IMR-90 (cell line): ENCODE results near the gene SNED1.

ENCODE experiments used
- BHLHE40 ChIP-seq: fragments of 150-350 bp; IDR thresholded peaks from 2 replicates; pipeline ENCODE4 v1.6.1; 2016; ENCODE audit warnings: mild to moderate bottlenecking, low read depth, low read length
- CEBPB ChIP-seq: IDR thresholded peaks from 2 replicates; pipeline ENCODE4 v1.6.1; 2012; ENCODE audit warnings: low read depth, low read length, improper control_type of control experiment
- CHD1 ChIP-seq: IDR thresholded peaks from 2 replicates; pipeline ENCODE4 v1.6.1; 2012; ENCODE audit warnings: low read depth, low read length, improper control_type of control experiment
- FOS ChIP-seq: fragments of 150-350 bp; IDR thresholded peaks from 2 replicates; pipeline ENCODE4 v1.6.1; 2016; ENCODE audit warnings: low read depth, low read length
- MAFK ChIP-seq: IDR thresholded peaks from 2 replicates; pipeline ENCODE4 v1.6.1; 2012; ENCODE audit warnings: low read depth, low read length, improper control_type of control experiment
- MXI1 ChIP-seq: IDR thresholded peaks from 2 replicates; pipeline ENCODE4 v1.6.1; 2012; ENCODE audit warnings: low read depth, mild to moderate bottlenecking, low read length, moderate library complexity, borderline replicate concordance
- POLR2A ChIP-seq: IDR thresholded peaks from 2 replicates; pipeline ENCODE4 v1.6.1; 2012; ENCODE audit warnings: mild to moderate bottlenecking, low read depth, low read length
- RAD21 ChIP-seq: IDR thresholded peaks from 2 replicates; pipeline ENCODE4 v1.6.1; 2012; ENCODE audit warnings: low read length, improper control_type of control experiment
- RCOR1 ChIP-seq: IDR thresholded peaks from 2 replicates; pipeline ENCODE4 v1.6.1; 2012; ENCODE audit warnings: mild to moderate bottlenecking, low read length, improper control_type of control experiment; ENCODE audit not compliant: insufficient replicate concordance
- RFX5 ChIP-seq: IDR thresholded peaks from 2 replicates; pipeline ENCODE4 v1.8.0; 2012; ENCODE audit warnings: low read depth, mild to moderate bottlenecking, low read length, moderate library complexity
- SMC3 ChIP-seq: fragments of 150-350 bp; IDR thresholded peaks from 2 replicates; pipeline ENCODE4 v1.6.1; 2016; ENCODE audit warnings: low read depth, mild to moderate bottlenecking, antibody characterized with exemption, low read length, moderate library complexity
- TF ChIP-seq, protein P1 (sequence below): conservative IDR thresholded peaks from 2 replicates; pipeline ENCODE4 v1.5.1; 2012; ENCODE audit warnings: mild to moderate bottlenecking, low read depth, low read length, improper control_type of control experiment
- TF ChIP-seq, protein P2 (sequence below): fragments of 150-350 bp; IDR thresholded peaks from 2 replicates; pipeline ENCODE4 v1.6.1; 2017; ENCODE audit warnings: mild to moderate bottlenecking, antibody characterized with exemption, low read length, low read depth
- TF ChIP-seq, protein P3 (sequence below): fragments of 150-350 bp; IDR thresholded peaks from 2 replicates; pipeline ENCODE4 v1.6.1; 2016; ENCODE audit warnings: low read depth, mild to moderate bottlenecking, low read length, moderate library complexity, borderline replicate concordance

DNA sequence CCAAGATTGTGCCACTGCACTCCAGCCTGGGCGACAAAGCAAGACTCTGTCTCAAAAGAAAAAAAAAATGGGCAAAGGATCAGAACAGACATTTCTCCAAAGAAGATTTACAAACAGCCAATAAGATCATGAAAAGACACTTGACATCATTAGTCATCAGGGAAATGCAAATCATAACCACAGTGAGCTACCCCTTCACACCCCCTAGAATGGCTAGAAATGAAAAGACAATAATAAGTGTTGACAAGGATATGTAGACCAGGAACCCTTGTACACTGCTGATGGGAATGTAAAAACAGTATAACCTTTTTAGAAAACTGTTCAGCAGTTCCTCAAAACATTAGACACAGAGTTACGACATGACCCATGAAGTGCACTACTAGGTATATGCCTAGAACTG, 122.0 kb downstream of the SNED1 start:
- TF ChIP-seq RAD21 (no peak), POLR2A (no peak), SMC3 (no peak), MXI1 (no peak), CHD1 (no peak), CEBPB (no peak), FOS (no peak), MAFK (no peak), RFX5 (no peak), BHLHE40 (no peak), RCOR1 (no peak)
- TF ChIP-seq, protein P1, sequence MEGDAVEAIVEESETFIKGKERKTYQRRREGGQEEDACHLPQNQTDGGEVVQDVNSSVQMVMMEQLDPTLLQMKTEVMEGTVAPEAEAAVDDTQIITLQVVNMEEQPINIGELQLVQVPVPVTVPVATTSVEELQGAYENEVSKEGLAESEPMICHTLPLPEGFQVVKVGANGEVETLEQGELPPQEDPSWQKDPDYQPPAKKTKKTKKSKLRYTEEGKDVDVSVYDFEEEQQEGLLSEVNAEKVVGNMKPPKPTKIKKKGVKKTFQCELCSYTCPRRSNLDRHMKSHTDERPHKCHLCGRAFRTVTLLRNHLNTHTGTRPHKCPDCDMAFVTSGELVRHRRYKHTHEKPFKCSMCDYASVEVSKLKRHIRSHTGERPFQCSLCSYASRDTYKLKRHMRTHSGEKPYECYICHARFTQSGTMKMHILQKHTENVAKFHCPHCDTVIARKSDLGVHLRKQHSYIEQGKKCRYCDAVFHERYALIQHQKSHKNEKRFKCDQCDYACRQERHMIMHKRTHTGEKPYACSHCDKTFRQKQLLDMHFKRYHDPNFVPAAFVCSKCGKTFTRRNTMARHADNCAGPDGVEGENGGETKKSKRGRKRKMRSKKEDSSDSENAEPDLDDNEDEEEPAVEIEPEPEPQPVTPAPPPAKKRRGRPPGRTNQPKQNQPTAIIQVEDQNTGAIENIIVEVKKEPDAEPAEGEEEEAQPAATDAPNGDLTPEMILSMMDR: no peak
- TF ChIP-seq, protein P2, sequence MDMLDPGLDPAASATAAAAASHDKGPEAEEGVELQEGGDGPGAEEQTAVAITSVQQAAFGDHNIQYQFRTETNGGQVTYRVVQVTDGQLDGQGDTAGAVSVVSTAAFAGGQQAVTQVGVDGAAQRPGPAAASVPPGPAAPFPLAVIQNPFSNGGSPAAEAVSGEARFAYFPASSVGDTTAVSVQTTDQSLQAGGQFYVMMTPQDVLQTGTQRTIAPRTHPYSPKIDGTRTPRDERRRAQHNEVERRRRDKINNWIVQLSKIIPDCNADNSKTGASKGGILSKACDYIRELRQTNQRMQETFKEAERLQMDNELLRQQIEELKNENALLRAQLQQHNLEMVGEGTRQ: no peak
- TF ChIP-seq, protein P3, sequence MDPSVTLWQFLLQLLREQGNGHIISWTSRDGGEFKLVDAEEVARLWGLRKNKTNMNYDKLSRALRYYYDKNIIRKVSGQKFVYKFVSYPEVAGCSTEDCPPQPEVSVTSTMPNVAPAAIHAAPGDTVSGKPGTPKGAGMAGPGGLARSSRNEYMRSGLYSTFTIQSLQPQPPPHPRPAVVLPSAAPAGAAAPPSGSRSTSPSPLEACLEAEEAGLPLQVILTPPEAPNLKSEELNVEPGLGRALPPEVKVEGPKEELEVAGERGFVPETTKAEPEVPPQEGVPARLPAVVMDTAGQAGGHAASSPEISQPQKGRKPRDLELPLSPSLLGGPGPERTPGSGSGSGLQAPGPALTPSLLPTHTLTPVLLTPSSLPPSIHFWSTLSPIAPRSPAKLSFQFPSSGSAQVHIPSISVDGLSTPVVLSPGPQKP: no peak
